Gastrocnemius medialis (tissue), 4 donors: ENCODE results near the gene ESRRB. TPM values are rescaled to one million over a fixed set of nuclear protein-coding genes. Genes with fewer than 3 reads are reported as not detected.

Experiments used
- ATAC-seq, 2 donors: fragments of 150-250 bp; one replicate each; pipeline ENCODE4 v1.9.1; 2016
- DNase-seq, 2 donors: peaks; one replicate each; pipeline ENCODE4 v3.0.0-alpha.2; 2019
- H3K27ac ChIP-seq, 4 donors: fragments of 200-600 bp; sonication (generic); 1 replicate in 1 of 4; 2 replicates in 3 of 4; pipeline ENCODE4 v1.5.1; 2016 to 2018; ENCODE audit warnings: mild to moderate bottlenecking in 2 of 4, moderate library complexity in 1 of 4
- H3K27me3 ChIP-seq, 3 donors: fragments of 200-600 bp; sonication (generic) in 2 of 3; 1 replicate in 1 of 3; 2 replicates in 2 of 3; pipeline versions ENCODE4 v1.5.1 to v1.6.0; 2016 to 2019; ENCODE audit warnings: mild to moderate bottlenecking in 1 of 3, moderate library complexity in 1 of 3
- H3K36me3 ChIP-seq, 2 donors: fragments of 200-600 bp; sonication (generic) in 1 of 2; one replicate each; pipeline ENCODE4 v1.5.1; 2017 to 2018
- H3K4me1 ChIP-seq, 2 donors: fragments of 200-600 bp; sonication (generic) in 1 of 2; one replicate each; pipeline ENCODE4 v1.5.1; 2016 to 2017; ENCODE audit warnings: mild to moderate bottlenecking in 2 of 2
- H3K4me3 ChIP-seq, 4 donors: fragments of 200-600 bp; sonication (generic) in 3 of 4; 1 replicate in 1 of 4; 2 replicates in 3 of 4; pipeline ENCODE4 v1.5.1; 2016 to 2019; ENCODE audit warnings: mild to moderate bottlenecking in 2 of 4
- H3K9me3 ChIP-seq, 3 donors: fragments of 200-600 bp; sonication (generic) in 2 of 3; 1 replicate in 1 of 3; 2 replicates in 2 of 3; pipeline ENCODE4 v1.5.1; 2016 to 2019
- POLR2A ChIP-seq, 2 donors: fragments of 450-650 bp; IDR thresholded peaks; one replicate each; pipeline ENCODE4 v1.6.1; 2017; ENCODE audit warnings: antibody characterized with exemption in 2 of 2, mild to moderate bottlenecking in 2 of 2, moderate library complexity in 2 of 2
- in situ Hi-C, 4 donors: fragments of 200-750 bp; cut with MboI; loops; one replicate each; pipeline versions ENCODE4 v1.15.0 to v1.8.0; 2017; ENCODE audit warnings: low sequenced_read_pairs in 4 of 4
- intact Hi-C: fragments of 100-400 bp; cut with DNase I; formaldehyde crosslinking; loops from one replicate; pipeline ENCODE4 v1.15.1; 2023; ENCODE audit warnings: low total_unique reads
- total RNA-seq, 4 donors: library from RNA; depleted of rRNA; stranded (reverse); fragments of >200 nt; gene quantifications; one replicate each; pipeline versions ENCODE4 v1.1.0 to v1.2.3, GENCODE V29; 2016
- TF ChIP-seq, protein P1 (sequence below), 5 experiments: fragments of 450-650 bp in 3 of 5; fragments of 200-600 bp in 2 of 5; sonication (generic) in 2 of 5; IDR thresholded peaks in 4 of 5; conservative IDR thresholded peaks in 1 of 5; 1 replicate in 4 of 5; 2 replicates in 1 of 5; pipeline ENCODE4 v1.5.1; 2016 to 2019; ENCODE audit warnings: antibody characterized with exemption in 5 of 5, mild to moderate bottlenecking in 3 of 5, moderate library complexity in 3 of 5

The ESRRB gene
- total RNA-seq, 4 donors from 2014 or later, result 1.1 to 9.4 (median 5.3) TPM

GRCh38 chr14:76334316-76334715, 41.6 kb upstream of the ESRRB start:
- Histone ChIP-seq H3K36me3 (no peaks in the 10 kb centered on the region), H3K9me3 (no peaks in the 10 kb centered on the region), H3K27ac (no peak overlapping the region), H3K4me1 (peaks cover 0 to 3% of the 10 kb centered on the region in 2 donors), H3K4me3 (no peak overlapping the region), H3K27me3 (no peaks in the 10 kb centered on the region)
- ATAC-seq (no peak), DNase-seq (no peak)
- intact Hi-C loops, result no loop called here
- TF ChIP-seq, protein P1, sequence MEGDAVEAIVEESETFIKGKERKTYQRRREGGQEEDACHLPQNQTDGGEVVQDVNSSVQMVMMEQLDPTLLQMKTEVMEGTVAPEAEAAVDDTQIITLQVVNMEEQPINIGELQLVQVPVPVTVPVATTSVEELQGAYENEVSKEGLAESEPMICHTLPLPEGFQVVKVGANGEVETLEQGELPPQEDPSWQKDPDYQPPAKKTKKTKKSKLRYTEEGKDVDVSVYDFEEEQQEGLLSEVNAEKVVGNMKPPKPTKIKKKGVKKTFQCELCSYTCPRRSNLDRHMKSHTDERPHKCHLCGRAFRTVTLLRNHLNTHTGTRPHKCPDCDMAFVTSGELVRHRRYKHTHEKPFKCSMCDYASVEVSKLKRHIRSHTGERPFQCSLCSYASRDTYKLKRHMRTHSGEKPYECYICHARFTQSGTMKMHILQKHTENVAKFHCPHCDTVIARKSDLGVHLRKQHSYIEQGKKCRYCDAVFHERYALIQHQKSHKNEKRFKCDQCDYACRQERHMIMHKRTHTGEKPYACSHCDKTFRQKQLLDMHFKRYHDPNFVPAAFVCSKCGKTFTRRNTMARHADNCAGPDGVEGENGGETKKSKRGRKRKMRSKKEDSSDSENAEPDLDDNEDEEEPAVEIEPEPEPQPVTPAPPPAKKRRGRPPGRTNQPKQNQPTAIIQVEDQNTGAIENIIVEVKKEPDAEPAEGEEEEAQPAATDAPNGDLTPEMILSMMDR (IDR thresholded peaks at IDR 0.05 in 4 of 5, conservative IDR thresholded peaks at IDR 0.05 in 1 of 5), result no peak
- TF ChIP-seq POLR2A (IDR thresholded peaks at IDR 0.05), result no peak
- in situ Hi-C loops, result no loop called here

GRCh38 chr14:76336876-76337275, 39.1 kb upstream of the ESRRB start:
- intact Hi-C loops (no loop called here), in situ Hi-C loops (no loop called here)
- no peak for ATAC-seq
- Histone ChIP-seq H3K4me3 (no peak overlapping the region), H3K4me1 (no peaks in the 10 kb centered on the region), H3K36me3 (no peaks in the 10 kb centered on the region), H3K27me3 (no peaks in the 10 kb centered on the region), H3K9me3 (no peaks in the 10 kb centered on the region), H3K27ac (no peak overlapping the region)
- no peak for DNase-seq
- no peak for TF ChIP-seq POLR2A (IDR thresholded peaks at IDR 0.05)
- TF ChIP-seq, protein P1 (IDR thresholded peaks at IDR 0.05 in 4 of 5, conservative IDR thresholded peaks at IDR 0.05 in 1 of 5), result no peak

DNA sequence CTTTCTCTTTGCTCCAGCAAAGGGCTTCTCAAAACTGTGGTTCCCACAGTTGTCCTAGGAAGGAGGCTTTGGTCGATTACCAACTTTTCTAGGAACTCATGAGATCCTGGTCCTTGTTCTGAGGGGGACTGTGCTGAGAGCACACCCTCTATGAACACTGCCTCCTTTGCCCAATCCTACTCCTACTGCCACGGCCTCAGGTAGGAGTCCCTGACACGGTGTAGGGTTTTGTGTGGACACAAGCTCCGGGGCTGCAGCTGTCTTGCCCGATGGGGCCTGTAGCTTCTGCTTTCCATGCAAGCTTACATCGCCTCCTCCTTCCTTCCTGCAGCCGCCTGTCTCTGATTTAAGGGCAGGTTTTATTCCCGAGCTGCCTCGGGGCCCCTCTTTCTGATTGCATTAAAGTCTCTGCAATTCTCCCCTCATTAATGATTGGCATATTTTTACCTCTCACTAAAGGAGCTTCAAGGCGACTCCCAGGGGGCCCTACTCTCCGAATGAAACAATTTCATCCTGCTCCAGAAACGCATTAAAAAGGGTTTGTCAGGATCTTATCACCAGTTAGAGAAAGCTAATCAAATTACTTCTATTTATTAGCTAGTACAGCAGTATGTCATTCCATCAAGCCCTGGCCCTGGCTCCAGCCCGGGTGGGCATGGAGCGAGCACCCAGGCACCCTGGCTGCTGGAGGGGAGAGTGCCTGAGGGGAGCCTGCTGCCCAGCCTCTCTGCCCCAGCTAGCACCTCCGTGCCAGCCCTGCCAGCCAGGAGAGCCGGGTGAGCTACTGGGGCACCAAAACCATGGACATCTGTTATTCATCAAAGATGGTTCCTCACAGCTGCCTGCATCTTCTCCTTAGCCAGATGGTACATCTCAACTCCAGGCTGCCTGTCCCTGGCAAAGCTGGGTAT, 38.0 kb upstream of the ESRRB start:
- H3K4me3 ChIP-seq, result no peak overlapping the region
- DNase-seq (no peak), ATAC-seq (no peak)
- H3K4me1 ChIP-seq, result no peaks in the 10 kb centered on the region
- in situ Hi-C loops (no loop called here), intact Hi-C loops (no loop called here)
- no peak for TF ChIP-seq POLR2A (IDR thresholded peaks at IDR 0.05)
- TF ChIP-seq, protein P1 (IDR thresholded peaks at IDR 0.05 in 4 of 5, conservative IDR thresholded peaks at IDR 0.05 in 1 of 5), result no peak
- H3K9me3 ChIP-seq, result no peaks in the 10 kb centered on the region
- no peaks in the 10 kb centered on the region for H3K36me3 ChIP-seq
- H3K27me3 ChIP-seq, result no peaks in the 10 kb centered on the region
- H3K27ac ChIP-seq, result no peak overlapping the region

DNA sequence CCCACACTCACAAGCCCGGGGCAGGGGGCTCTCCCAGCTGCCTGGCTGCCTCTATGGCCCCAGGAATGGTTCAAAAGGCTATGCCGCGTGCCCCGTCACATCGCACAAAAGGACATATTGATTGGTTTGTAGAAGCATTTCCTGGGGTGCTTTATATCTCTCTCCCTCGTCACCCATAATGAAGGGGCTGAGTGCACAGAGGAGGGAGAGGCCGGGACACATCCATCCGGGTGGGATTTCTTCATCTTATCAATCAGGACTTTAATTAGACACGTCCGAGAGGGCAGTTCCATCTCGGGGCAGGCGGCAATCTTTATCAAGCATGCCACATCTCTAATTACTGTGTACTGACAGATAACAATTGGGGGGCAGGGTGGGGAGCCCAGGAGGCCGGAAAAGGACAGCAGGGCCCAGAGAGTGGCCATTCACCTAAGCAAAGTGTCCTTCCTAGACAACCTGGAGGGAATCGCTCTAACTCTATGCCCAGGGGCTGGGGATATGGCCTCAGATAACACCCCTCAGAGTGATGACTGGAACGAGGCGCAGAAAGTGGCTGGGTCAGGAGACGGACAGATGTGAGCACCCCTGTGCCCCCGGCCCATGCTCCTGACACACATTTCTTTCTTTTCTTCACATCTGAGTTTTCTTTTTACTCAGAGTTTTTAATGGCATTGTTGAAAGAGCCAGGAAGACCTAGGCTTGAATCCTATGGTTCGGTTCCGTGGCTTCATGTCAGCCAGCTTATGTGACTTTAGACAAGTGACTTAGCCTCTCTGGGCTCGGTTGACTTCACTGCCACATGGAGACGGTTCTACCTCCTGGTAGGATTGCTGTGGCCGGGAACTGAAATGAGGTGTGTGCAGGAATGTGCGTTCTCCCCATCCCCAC, 36.0 kb upstream of the ESRRB start:
- no peaks in the 10 kb centered on the region for H3K36me3 ChIP-seq
- ATAC-seq (no peak), DNase-seq (no peak)
- no peak overlapping the region for H3K27ac ChIP-seq
- intact Hi-C loops (no loop called here), in situ Hi-C loops (no loop called here)
- no peaks in the 10 kb centered on the region for H3K4me1 ChIP-seq
- no peaks in the 10 kb centered on the region for H3K27me3 ChIP-seq
- no peaks in the 10 kb centered on the region for H3K9me3 ChIP-seq
- TF ChIP-seq POLR2A (IDR thresholded peaks at IDR 0.05), result no peak
- no peak overlapping the region for H3K4me3 ChIP-seq

GRCh38 chr14:76343386-76343785, 32.6 kb upstream of the ESRRB start:
- Histone ChIP-seq H3K4me3 (no peak overlapping the region), H3K27ac (no peak overlapping the region), H3K4me1 (peaks cover 3 to 4% of the 10 kb centered on the region in 2 donors), H3K9me3 (no peaks in the 10 kb centered on the region), H3K36me3 (no peaks in the 10 kb centered on the region), H3K27me3 (no peaks in the 10 kb centered on the region)
- no peak for ATAC-seq
- DNase-seq, result no peak
- in situ Hi-C loops, result no loop called here
- intact Hi-C loops, result no loop called here
- TF ChIP-seq, protein P1 (IDR thresholded peaks at IDR 0.05 in 4 of 5, conservative IDR thresholded peaks at IDR 0.05 in 1 of 5), result no peak
- TF ChIP-seq POLR2A (IDR thresholded peaks at IDR 0.05), result no peak
